Measurements from ENCODE around the gene HRH3. TPM values are rescaled to one million over a fixed set of nuclear protein-coding genes. Genes with fewer than 3 reads are reported as not detected.

HRH3 gene
- total RNA-seq, 1 donor from 2014 or later = not detected

DNA sequence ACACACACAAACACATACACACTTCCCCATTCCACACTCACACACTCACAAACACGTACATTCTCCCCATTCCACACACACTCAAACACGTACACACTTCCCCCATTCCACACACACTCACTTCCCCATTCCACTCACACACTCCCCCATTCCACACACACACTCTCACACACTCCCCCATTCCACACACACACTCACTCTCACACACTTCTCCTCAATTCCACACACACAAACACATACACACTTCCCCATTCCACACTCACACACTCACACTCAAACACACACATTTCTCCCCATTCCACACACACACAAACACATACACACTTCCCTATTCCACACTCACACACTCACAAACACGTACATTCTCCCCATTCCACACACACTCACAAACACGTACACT lies 9.6 kb upstream of the HRH3 start:
- Mint-ChIP-seq H3K4me3 (ENCODE audit: unreplicated experiment) (no peak overlapping the region), H3K9me3 (ENCODE audit: unreplicated experiment) (no peaks in the 10 kb centered on the region), H3K27me3 (ENCODE audit: unreplicated experiment) (peaks cover 11% of the 10 kb centered on the region), H3K27ac (ENCODE audit: unreplicated experiment) (no peak overlapping the region), H3K4me1 (ENCODE audit: unreplicated experiment) (no peaks in the 10 kb centered on the region), H3K36me3 (ENCODE audit: low read depth, unreplicated experiment) (no peaks in the 10 kb centered on the region)
- TF ChIP-seq, protein P1, sequence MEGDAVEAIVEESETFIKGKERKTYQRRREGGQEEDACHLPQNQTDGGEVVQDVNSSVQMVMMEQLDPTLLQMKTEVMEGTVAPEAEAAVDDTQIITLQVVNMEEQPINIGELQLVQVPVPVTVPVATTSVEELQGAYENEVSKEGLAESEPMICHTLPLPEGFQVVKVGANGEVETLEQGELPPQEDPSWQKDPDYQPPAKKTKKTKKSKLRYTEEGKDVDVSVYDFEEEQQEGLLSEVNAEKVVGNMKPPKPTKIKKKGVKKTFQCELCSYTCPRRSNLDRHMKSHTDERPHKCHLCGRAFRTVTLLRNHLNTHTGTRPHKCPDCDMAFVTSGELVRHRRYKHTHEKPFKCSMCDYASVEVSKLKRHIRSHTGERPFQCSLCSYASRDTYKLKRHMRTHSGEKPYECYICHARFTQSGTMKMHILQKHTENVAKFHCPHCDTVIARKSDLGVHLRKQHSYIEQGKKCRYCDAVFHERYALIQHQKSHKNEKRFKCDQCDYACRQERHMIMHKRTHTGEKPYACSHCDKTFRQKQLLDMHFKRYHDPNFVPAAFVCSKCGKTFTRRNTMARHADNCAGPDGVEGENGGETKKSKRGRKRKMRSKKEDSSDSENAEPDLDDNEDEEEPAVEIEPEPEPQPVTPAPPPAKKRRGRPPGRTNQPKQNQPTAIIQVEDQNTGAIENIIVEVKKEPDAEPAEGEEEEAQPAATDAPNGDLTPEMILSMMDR (IDR thresholded peaks at IDR 0.05; ENCODE audit: unreplicated experiment) = no peak
- DNase-seq (ENCODE audit: low spot score) = no peak

DNA sequence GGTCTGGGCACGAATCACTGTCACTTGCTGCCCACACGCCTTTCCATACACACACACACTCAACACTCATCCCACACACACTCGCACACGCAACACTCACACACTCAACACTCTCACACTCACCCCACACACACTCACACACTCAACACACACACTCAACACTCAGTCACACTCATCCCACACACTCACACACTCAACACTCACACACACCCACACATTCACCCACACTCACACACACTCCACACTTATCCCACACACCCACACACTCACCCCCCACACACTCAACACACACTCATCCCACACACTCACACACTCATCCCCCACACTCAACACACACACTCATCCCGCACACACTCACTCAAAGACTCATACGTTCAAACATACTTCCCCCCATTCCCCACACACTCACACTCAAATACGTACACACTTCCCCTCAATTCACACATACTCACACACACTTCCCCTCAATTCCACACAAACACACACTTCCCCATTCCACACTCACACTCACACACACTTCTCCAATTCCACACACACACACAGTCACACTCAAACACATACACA lies 9.0 kb upstream of the HRH3 start:
- Mint-ChIP-seq H3K27me3 (ENCODE audit: unreplicated experiment) (peaks cover 12% of the 10 kb centered on the region), H3K9me3 (ENCODE audit: unreplicated experiment) (no peaks in the 10 kb centered on the region), H3K27ac (ENCODE audit: unreplicated experiment) (no peak overlapping the region), H3K4me3 (ENCODE audit: unreplicated experiment) (no peak overlapping the region), H3K36me3 (ENCODE audit: low read depth, unreplicated experiment) (no peaks in the 10 kb centered on the region), H3K4me1 (ENCODE audit: unreplicated experiment) (no peaks in the 10 kb centered on the region)
- no peak for DNase-seq (ENCODE audit: low spot score)
- TF ChIP-seq, protein P1 (IDR thresholded peaks at IDR 0.05; ENCODE audit: unreplicated experiment) = no peak

DNA sequence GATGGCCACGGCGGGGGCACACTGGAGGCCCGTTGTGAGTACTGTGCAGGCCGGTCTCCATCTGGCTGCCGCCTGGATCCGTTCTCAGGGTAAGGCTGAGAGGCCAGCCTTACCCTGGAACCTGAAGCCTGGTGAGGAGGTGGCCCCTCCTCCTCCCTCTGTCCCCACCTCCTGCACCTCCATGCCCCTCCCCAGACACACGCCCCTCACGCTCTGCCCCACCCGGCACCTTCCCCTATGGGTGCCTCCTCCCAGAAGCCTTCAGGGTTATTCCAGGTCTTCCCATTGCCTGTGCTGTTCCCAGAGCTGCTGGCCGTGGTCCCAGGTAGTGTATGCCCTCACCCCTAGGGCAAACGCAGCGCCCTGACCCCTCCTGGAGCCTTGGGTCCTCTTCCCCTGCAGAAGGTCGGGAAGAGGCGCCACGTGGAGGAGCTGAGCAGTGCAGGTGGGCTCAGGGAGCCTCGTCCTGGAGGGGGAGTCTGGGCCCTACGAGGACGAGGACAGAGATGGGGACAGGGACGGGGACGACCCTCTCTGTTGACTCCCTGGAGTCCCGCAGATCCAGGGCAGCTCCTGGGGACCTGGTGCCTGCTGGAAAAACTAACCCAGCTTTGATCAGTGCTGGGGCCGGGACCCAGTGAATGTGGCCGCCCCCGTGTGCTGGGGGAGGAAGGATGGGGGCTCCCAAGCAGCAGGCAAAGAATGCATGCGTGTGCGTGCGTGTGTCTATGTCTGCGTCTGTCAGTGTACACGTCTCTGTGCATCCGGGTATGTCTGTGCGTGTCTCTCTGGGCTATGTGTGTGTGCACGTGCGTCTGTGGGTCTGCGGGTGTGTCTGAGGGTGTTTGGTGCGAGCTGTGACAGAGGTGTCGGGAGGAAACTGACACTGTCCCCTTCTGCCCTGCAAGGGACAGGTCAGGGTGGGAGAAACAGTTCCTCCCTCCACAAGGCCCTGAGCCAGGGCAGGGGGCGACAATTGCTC lies 8.2 kb upstream of the HRH3 start:
- H3K9me3 Mint-ChIP-seq (ENCODE audit: unreplicated experiment) = no peaks in the 10 kb centered on the region
- H3K27me3 Mint-ChIP-seq (ENCODE audit: unreplicated experiment) = peaks cover 12% of the 10 kb centered on the region
- H3K4me3 Mint-ChIP-seq (ENCODE audit: unreplicated experiment) = no peak overlapping the region
- TF ChIP-seq, protein P1 (IDR thresholded peaks at IDR 0.05; ENCODE audit: unreplicated experiment) = no peak
- no peak overlapping the region for H3K27ac Mint-ChIP-seq (ENCODE audit: unreplicated experiment)
- no peaks in the 10 kb centered on the region for H3K4me1 Mint-ChIP-seq (ENCODE audit: unreplicated experiment)
- H3K36me3 Mint-ChIP-seq (ENCODE audit: low read depth, unreplicated experiment) = no peaks in the 10 kb centered on the region
- DNase-seq (ENCODE audit: low spot score) = no peak

DNA sequence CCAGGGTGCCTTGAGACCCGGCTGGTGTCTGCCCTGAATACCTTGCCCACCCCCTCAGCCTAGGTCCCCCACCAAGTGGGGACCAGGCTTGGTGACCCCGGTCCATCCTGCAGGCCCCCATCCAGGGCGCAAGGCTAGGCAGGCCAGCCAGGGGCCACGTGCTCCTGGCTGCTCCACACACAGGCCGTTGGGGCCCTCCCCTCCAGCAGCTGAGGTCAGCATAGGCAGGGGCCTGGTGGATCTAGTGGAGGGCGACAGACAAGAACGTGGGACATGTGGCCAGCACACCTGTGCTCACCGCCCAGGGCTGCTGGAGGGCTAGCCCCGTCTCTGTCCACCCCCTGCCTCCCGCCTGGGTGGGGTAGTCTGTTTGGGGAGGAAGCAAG lies 7.5 kb upstream of the HRH3 start:
- no peaks in the 10 kb centered on the region for H3K36me3 Mint-ChIP-seq (ENCODE audit: low read depth, unreplicated experiment)
- H3K27me3 Mint-ChIP-seq (ENCODE audit: unreplicated experiment) = peaks cover 12% of the 10 kb centered on the region
- H3K9me3 Mint-ChIP-seq (ENCODE audit: unreplicated experiment) = no peaks in the 10 kb centered on the region
- no peak overlapping the region for H3K27ac Mint-ChIP-seq (ENCODE audit: unreplicated experiment)
- DNase-seq (ENCODE audit: low spot score) = no peak
- TF ChIP-seq, protein P1 (IDR thresholded peaks at IDR 0.05; ENCODE audit: unreplicated experiment) = no peak
- H3K4me3 Mint-ChIP-seq (ENCODE audit: unreplicated experiment) = no peak overlapping the region
- H3K4me1 Mint-ChIP-seq (ENCODE audit: unreplicated experiment) = no peaks in the 10 kb centered on the region
